ENCODE measurements around the gene CGB7. TPM values are rescaled to one million over a fixed set of nuclear protein-coding genes. Genes with fewer than 3 reads are reported as not detected.
"Not testable (repeated sequence)": the region's sequence is repeated elsewhere in the genome, so short reads cannot be mapped to it uniquely, and the experiment has no call there.

CGB7 gene
- total RNA-seq, 1 experiment from 2014 or later = 1.4 TPM

GRCh38 chr19:49073514-49074378 is 16.2 kb upstream of the CGB7 start:
- no peak for DNase-seq (ENCODE audit: low spot score)

- DNase-seq (ENCODE audit: low spot score) = no peak
Observed at GRCh38 chr19:49071860-49072547, 14.5 kb upstream of the CGB7 start.

GRCh38 chr19:49070416-49070815 is 12.9 kb upstream of the CGB7 start:
- no peak for DNase-seq (ENCODE audit: low spot score)

GRCh38 chr19:49069026-49069425 is 11.5 kb upstream of the CGB7 start:
- no peak for DNase-seq (ENCODE audit: low spot score)

GRCh38 chr19:49067554-49067953 is 10.0 kb upstream of the CGB7 start:
- no peak for DNase-seq (ENCODE audit: low spot score)

GRCh38 chr19:49065905-49066512 is 8.5 kb upstream of the CGB7 start:
- DNase-seq (ENCODE audit: low spot score) = no peak

GRCh38 chr19:49064768-49065611 is 7.4 kb upstream of the CGB7 start, which contains the start of gene NTF4:
TSS of gene NTF4 (minus strand) at chr19:49064818. CDS start at chr19:49061997, 2,821 bp downstream.
- no peak for DNase-seq (ENCODE audit: low spot score)

GRCh38 chr19:49064029-49064629 is 6.6 kb upstream of the CGB7 start:
- DNase-seq (ENCODE audit: low spot score) = no peak

GRCh38 chr19:49061445-49061844 is 3.9 kb upstream of the CGB7 start:
- no peak for DNase-seq (ENCODE audit: low spot score)

- no peak for DNase-seq (ENCODE audit: low spot score)
Observed at GRCh38 chr19:49061000-49061399, 3.5 kb upstream of the CGB7 start.

- no peak for DNase-seq (ENCODE audit: low spot score)
Observed at GRCh38 chr19:49059053-49059452, 1.5 kb upstream of the CGB7 start.

- DNase-seq (ENCODE audit: low spot score) = peak; percentile 6
Observed at GRCh38 chr19:49058562-49058961, 1.0 kb upstream of the CGB7 start.

- DNase-seq (ENCODE audit: low spot score) = not testable (repeated sequence)
Observed at GRCh38 chr19:49056902-49057596, 500 bp downstream of the CGB7 start.

- peak; percentile 39 for DNase-seq (ENCODE audit: low spot score)
Observed at GRCh38 chr19:49056101-49056901, 1.2 kb downstream of the CGB7 start.

GRCh38 chr19:49050376-49051033 is 7.0 kb downstream of the CGB7 start:
- peak; percentile 68 for DNase-seq (ENCODE audit: low spot score)

GRCh38 chr19:49049834-49050233 is 7.7 kb downstream of the CGB7 start:
- not testable (repeated sequence) for DNase-seq (ENCODE audit: low spot score)

GRCh38 chr19:49049011-49049410 is 8.5 kb downstream of the CGB7 start, which contains the start of gene CGB8:
TSS of gene CGB8 (minus strand) at chr19:49049111. CDS start at chr19:49048739, 372 bp downstream.
- not testable (repeated sequence) for DNase-seq (ENCODE audit: low spot score)

- DNase-seq (ENCODE audit: low spot score) = not testable (repeated sequence)
Observed at GRCh38 chr19:49043548-49043947, 14.0 kb downstream of the CGB7 start, which contains the start of gene CGB5. TSS of gene CGB5 (plus strand) at chr19:49043848. CDS start at chr19:49044210, 362 bp downstream.

GRCh38 chr19:49042666-49043065 is 14.9 kb downstream of the CGB7 start:
- not testable (repeated sequence) for DNase-seq (ENCODE audit: low spot score)
